ENCODE data around the gene AIG1.

DNA sequence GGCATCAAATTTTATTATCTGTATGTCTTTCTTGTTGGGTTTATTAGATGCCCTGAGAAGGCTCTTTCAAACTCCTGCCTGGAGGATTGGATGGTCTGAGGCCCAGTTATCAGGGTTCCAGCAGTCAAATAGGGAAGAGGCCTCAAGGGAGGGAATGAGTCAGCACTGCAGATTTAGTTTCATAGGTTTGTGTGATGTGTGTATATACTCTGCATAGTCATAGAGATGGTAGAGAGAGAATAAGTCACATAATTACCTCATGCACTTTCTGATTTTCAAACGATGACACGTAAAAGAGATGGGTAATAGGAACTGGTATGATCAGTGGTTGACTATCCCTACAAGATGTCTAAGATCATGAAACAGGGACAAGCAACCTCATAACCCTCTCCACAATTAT is 307.7 kb downstream of the AIG1 start:
- TF ChIP-seq, protein P1, sequence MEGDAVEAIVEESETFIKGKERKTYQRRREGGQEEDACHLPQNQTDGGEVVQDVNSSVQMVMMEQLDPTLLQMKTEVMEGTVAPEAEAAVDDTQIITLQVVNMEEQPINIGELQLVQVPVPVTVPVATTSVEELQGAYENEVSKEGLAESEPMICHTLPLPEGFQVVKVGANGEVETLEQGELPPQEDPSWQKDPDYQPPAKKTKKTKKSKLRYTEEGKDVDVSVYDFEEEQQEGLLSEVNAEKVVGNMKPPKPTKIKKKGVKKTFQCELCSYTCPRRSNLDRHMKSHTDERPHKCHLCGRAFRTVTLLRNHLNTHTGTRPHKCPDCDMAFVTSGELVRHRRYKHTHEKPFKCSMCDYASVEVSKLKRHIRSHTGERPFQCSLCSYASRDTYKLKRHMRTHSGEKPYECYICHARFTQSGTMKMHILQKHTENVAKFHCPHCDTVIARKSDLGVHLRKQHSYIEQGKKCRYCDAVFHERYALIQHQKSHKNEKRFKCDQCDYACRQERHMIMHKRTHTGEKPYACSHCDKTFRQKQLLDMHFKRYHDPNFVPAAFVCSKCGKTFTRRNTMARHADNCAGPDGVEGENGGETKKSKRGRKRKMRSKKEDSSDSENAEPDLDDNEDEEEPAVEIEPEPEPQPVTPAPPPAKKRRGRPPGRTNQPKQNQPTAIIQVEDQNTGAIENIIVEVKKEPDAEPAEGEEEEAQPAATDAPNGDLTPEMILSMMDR (IDR thresholded peaks at IDR 0.05; ENCODE audit: low read length), result no peak
- TF ChIP-seq EZH2phosphoT487 (IDR thresholded peaks at IDR 0.05; ENCODE audit: low read length), result no peak

All from MM.1S (cell line).